H9 (cell line): ENCODE data around the gene RNGTT. TPM values are rescaled to one million over a fixed set of nuclear protein-coding genes. Genes with fewer than 3 reads are reported as not detected.

Source experiments
- DNase-seq: peaks from one replicate; pipeline ENCODE4 v3.0.0-alpha.2; 2017
- H2AFZ ChIP-seq: one replicate; pipeline ENCODE4 v1.6.1; 2013; ENCODE audit warnings: mild to moderate bottlenecking, low read length, control low read depth, moderate library complexity
- H2AK5ac ChIP-seq: 2 replicates; pipeline ENCODE4 v1.6.1; 2013; ENCODE audit warnings: low read length, control low read depth, mixed read lengths; ENCODE audit not compliant: insufficient read length
- H2BK120ac ChIP-seq: one replicate; pipeline ENCODE4 v1.6.1; 2013; ENCODE audit warnings: low read depth, mild to moderate bottlenecking, low read length, control low read depth, inconsistent platforms; ENCODE audit not compliant: poor library complexity, severe bottlenecking
- H2BK12ac ChIP-seq: 2 replicates; pipeline ENCODE4 v1.6.1; 2013; ENCODE audit warnings: low read length, control low read depth, mixed read lengths, low read depth; ENCODE audit not compliant: insufficient read length
- H2BK15ac ChIP-seq: 2 replicates; pipeline ENCODE4 v1.6.1; 2013; ENCODE audit warnings: low read depth, low read length, control low read depth
- H2BK20ac ChIP-seq: one replicate; pipeline ENCODE4 v1.6.1; 2013; ENCODE audit warnings: low read depth, mild to moderate bottlenecking, low read length, control low read depth, inconsistent platforms; ENCODE audit not compliant: poor library complexity, severe bottlenecking
- H2BK5ac ChIP-seq: 2 replicates; pipeline ENCODE4 v1.6.1; 2013; ENCODE audit warnings: low read length, control low read depth, mixed read lengths; ENCODE audit not compliant: insufficient read length
- H3K14ac ChIP-seq: 2 replicates; pipeline ENCODE4 v1.6.1; 2013; ENCODE audit warnings: low read length, control low read depth; ENCODE audit not compliant: insufficient read depth
- H3K18ac ChIP-seq: 2 replicates; pipeline ENCODE4 v1.6.1; 2013; ENCODE audit warnings: low read depth, mild to moderate bottlenecking, mixed read lengths, low read length, control low read depth; ENCODE audit not compliant: insufficient read length
- H3K23ac ChIP-seq: 2 replicates; pipeline ENCODE4 v1.6.1; 2013; ENCODE audit warnings: low read length, control low read depth, mixed read lengths, low read depth; ENCODE audit not compliant: insufficient read length
- H3K23me2 ChIP-seq: 2 replicates; pipeline ENCODE4 v1.6.1; 2013; ENCODE audit warnings: low read depth, mild to moderate bottlenecking, mixed read lengths, low read length, control low read depth; ENCODE audit not compliant: insufficient read length, poor library complexity, severe bottlenecking
- H3K27ac ChIP-seq: 2 replicates; pipeline ENCODE4 v1.5.1; 2013; ENCODE audit warnings: low read length, control low read depth, mixed read lengths, low read depth; ENCODE audit not compliant: insufficient read length
- H3K27me3 ChIP-seq: 2 replicates; pipeline ENCODE4 v1.6.1; 2013; ENCODE audit warnings: low read length, control low read depth, inconsistent platforms; ENCODE audit not compliant: insufficient read depth
- H3K4ac ChIP-seq: 2 replicates; pipeline ENCODE4 v1.6.1; 2013; ENCODE audit warnings: low read depth, mild to moderate bottlenecking, control low read depth, inconsistent platforms, low read length, moderate library complexity
- H3K4me1 ChIP-seq: 2 replicates; pipeline ENCODE4 v1.6.1; 2013; ENCODE audit warnings: low read length, control low read depth, inconsistent platforms; ENCODE audit not compliant: insufficient read depth
- H3K4me2 ChIP-seq: 2 replicates; pipeline ENCODE4 v1.6.1; 2013; ENCODE audit warnings: low read length, control low read depth, mixed read lengths; ENCODE audit not compliant: insufficient read length, insufficient read depth
- H3K56ac ChIP-seq: 2 replicates; pipeline ENCODE4 v1.6.1; 2013; ENCODE audit warnings: low read depth, mild to moderate bottlenecking, mixed read lengths, low read length, control low read depth; ENCODE audit not compliant: insufficient read length
- H3K79me1 ChIP-seq: 2 replicates; pipeline ENCODE4 v1.6.1; 2013; ENCODE audit warnings: low read depth, mild to moderate bottlenecking, moderate library complexity, low read length, control low read depth, inconsistent platforms; ENCODE audit not compliant: insufficient read depth, poor library complexity, severe bottlenecking
- H3K79me2 ChIP-seq: 2 replicates; pipeline ENCODE4 v1.6.1; 2013; ENCODE audit warnings: low read length, control low read depth, inconsistent platforms; ENCODE audit not compliant: insufficient read depth
- H3K9ac ChIP-seq: 2 replicates; pipeline ENCODE4 v1.6.1; 2013; ENCODE audit warnings: low read length, control low read depth, mixed read lengths; ENCODE audit not compliant: insufficient read length; ENCODE audit errors: extremely low read depth
- H3K9me3 ChIP-seq: one replicate; pipeline ENCODE4 v1.6.1; 2013; ENCODE audit warnings: low read depth, low read length, inconsistent platforms; ENCODE audit not compliant: control insufficient read depth
- H3T11ph ChIP-seq: one replicate; pipeline ENCODE4 v1.6.1; 2013; ENCODE audit warnings: mild to moderate bottlenecking, low read length, control low read depth, inconsistent platforms
- H4K20me1 ChIP-seq: one replicate; pipeline ENCODE4 v1.6.1; 2013; ENCODE audit not compliant: control insufficient read depth, insufficient read length, insufficient read depth
- H4K5ac ChIP-seq: 2 replicates; pipeline ENCODE4 v1.6.1; 2013; ENCODE audit warnings: low read depth, mild to moderate bottlenecking, mixed read lengths, low read length, control low read depth; ENCODE audit not compliant: insufficient read length
- H4K8ac ChIP-seq: replicated peaks from 2 replicates; pipeline ENCODE4 v1.6.1; 2013; ENCODE audit warnings: low read length, control low read depth, mixed read lengths, low read depth; ENCODE audit not compliant: insufficient read length
- H4K91ac ChIP-seq: 2 replicates; pipeline ENCODE4 v1.6.1; 2013; ENCODE audit warnings: low read depth, mild to moderate bottlenecking, moderate library complexity, mixed read lengths, low read length, control low read depth; ENCODE audit not compliant: insufficient read length
- H3K27ac Mint-ChIP-seq, 3 experiments: 2 replicates in 2 of 3; 3 replicates in 1 of 3; pipeline ENCODE4 v1.8.0; 2020 to 2021; ENCODE audit warnings: mixed read lengths in 3 of 3, mild to moderate bottlenecking in 1 of 3, moderate library complexity in 1 of 3
- H3K27me3 Mint-ChIP-seq: 2 replicates; pipeline ENCODE4 v1.8.0; 2021; ENCODE audit warnings: low read depth, mild to moderate bottlenecking, moderate library complexity, mixed read lengths
- H3K36me3 Mint-ChIP-seq, 3 experiments: 2 replicates in 2 of 3; 3 replicates in 1 of 3; pipeline ENCODE4 v1.8.0; 2020 to 2021; ENCODE audit warnings: low read depth in 3 of 3, mixed read lengths in 3 of 3; ENCODE audit not compliant: insufficient read depth in 1 of 3
- H3K4me1 Mint-ChIP-seq, 2 experiments: 2 replicates each; pipeline ENCODE4 v1.8.0; 2020; ENCODE audit warnings: mixed read lengths in 2 of 2
- H3K4me3 Mint-ChIP-seq, 2 experiments: 2 replicates in 1 of 2; 3 replicates in 1 of 2; pipeline ENCODE4 v1.8.0; 2020 to 2021; ENCODE audit warnings: mild to moderate bottlenecking in 2 of 2, mixed read lengths in 2 of 2, moderate library complexity in 1 of 2
- H3K9me3 Mint-ChIP-seq, 2 experiments: 2 replicates in 1 of 2; 3 replicates in 1 of 2; pipeline ENCODE4 v1.8.0; 2020; ENCODE audit warnings: mild to moderate bottlenecking in 2 of 2, mixed read lengths in 2 of 2, moderate library complexity in 1 of 2
- CTCF ChIP-seq: fragments of 200-600 bp; sonication (generic); conservative IDR thresholded peaks from 3 replicates; pipeline ENCODE4 v1.8.0; 2021; ENCODE audit warnings: antibody characterized with exemption, mild to moderate bottlenecking
- WGBS: extraction: QIAGEN DNeasy Blood & Tissue Kit; methylation state at CpG from one replicate; pipeline ENCODE4 v1.1.7; 2013; ENCODE audit warnings: missing lambda C conversion rate, low lambda C conversion rate, mixed read lengths; ENCODE audit not compliant: insufficient read length; ENCODE audit errors: extremely low coverage; 5-methylcytosine and 5-hydroxymethylcytosine counted together
- total RNA-seq: library from RNA; stranded (reverse); gene quantifications from 2 replicates; pipeline ENCODE4 v1.2.1, GENCODE V29; 2021

RNGTT gene
- total RNA-seq, 1 experiment from 2014 or later: 20.5 TPM

GRCh38 chr6:88984606-88985005 lies 21.2 kb upstream of the RNGTT start:
- DNase-seq: no peak
- Histone ChIP-seq H3K4ac (no peak overlapping the region), H4K8ac (no peak overlapping the region), H4K20me1 (no peaks in the 10 kb centered on the region), H2BK15ac (no peak overlapping the region), H2AK5ac (no peak overlapping the region), H3K18ac (no peak overlapping the region), H3K23me2 (no peaks in the 10 kb centered on the region), H4K5ac (no peak overlapping the region), H3K27me3 (no peaks in the 10 kb centered on the region), H3T11ph (no peak overlapping the region), H3K27ac (no peak overlapping the region), H3K79me2 (no peaks in the 10 kb centered on the region), H3K56ac (no peak overlapping the region), H2BK20ac (no peak overlapping the region), H2BK120ac (no peak overlapping the region), H3K14ac (no peak overlapping the region), H2BK5ac (no peak overlapping the region), H4K91ac (no peak overlapping the region), H3K4me1 (no peaks in the 10 kb centered on the region), H3K79me1 (no peaks in the 10 kb centered on the region), H3K4me2 (no peak overlapping the region), H3K9ac (no peak overlapping the region), H2AFZ (no peak overlapping the region), H2BK12ac (no peak overlapping the region), H3K9me3 (no peaks in the 10 kb centered on the region), H3K23ac (no peak overlapping the region)
- no peaks in the 10 kb centered on the region for H3K9me3 Mint-ChIP-seq
- no CpG with 5 or more reads among the region's 5 CpGs for WGBS
- no peak overlapping the region for H3K4me3 Mint-ChIP-seq
- H3K4me1 Mint-ChIP-seq: no peaks in the 10 kb centered on the region; a peak in 1 of 4 replicates
- H3K27me3 Mint-ChIP-seq: peaks cover 14% of the 10 kb centered on the region
- no peak overlapping the region for H3K27ac Mint-ChIP-seq
- no peaks in the 10 kb centered on the region for H3K36me3 Mint-ChIP-seq
- TF ChIP-seq CTCF: no peak
